Ishikawa (cell line): ENCODE data around the gene DAGLA.

Source experiments
- CEBPB ChIP-seq: IDR thresholded peaks from 2 replicates; pipeline ENCODE4 v1.6.1; 2012
- CREB1 ChIP-seq: IDR thresholded peaks from 2 replicates; pipeline ENCODE4 v1.6.1; 2012; ENCODE audit warnings: low read depth
- EGR1 ChIP-seq: IDR thresholded peaks from 2 replicates; pipeline ENCODE4 v1.6.1; 2012
- EP300 ChIP-seq: IDR thresholded peaks from 2 replicates; pipeline ENCODE4 v1.6.1; 2012; ENCODE audit warnings: borderline replicate concordance
- FOXM1 ChIP-seq: IDR thresholded peaks from 2 replicates; pipeline ENCODE4 v1.6.1; 2012; ENCODE audit warnings: low read depth, borderline replicate concordance
- MAX ChIP-seq: IDR thresholded peaks from 2 replicates; pipeline ENCODE4 v1.6.1; 2012
- NFIC ChIP-seq: IDR thresholded peaks from 2 replicates; pipeline ENCODE4 v1.6.1; 2012
- RAD21 ChIP-seq: IDR thresholded peaks from 2 replicates; pipeline ENCODE4 v1.6.1; 2012; ENCODE audit warnings: low read depth
- TAF1 ChIP-seq: IDR thresholded peaks from 2 replicates; pipeline ENCODE4 v1.6.1; 2012; ENCODE audit warnings: low read depth, mild to moderate bottlenecking
- TCF12 ChIP-seq: IDR thresholded peaks from 2 replicates; pipeline ENCODE4 v1.6.1; 2012; ENCODE audit warnings: low read depth
- TEAD4 ChIP-seq: IDR thresholded peaks from 2 replicates; pipeline ENCODE4 v1.6.1; 2012
- YY1 ChIP-seq: IDR thresholded peaks from 2 replicates; pipeline ENCODE4 v1.6.1; 2012; ENCODE audit warnings: low read depth
- ZBTB7A ChIP-seq: IDR thresholded peaks from 2 replicates; pipeline ENCODE4 v1.6.1; 2012; ENCODE audit warnings: low read depth
- TF ChIP-seq, protein P1 (sequence below): IDR thresholded peaks from 2 replicates; pipeline ENCODE4 v1.6.1; 2012; ENCODE audit warnings: low read depth, mild to moderate bottlenecking
- TF ChIP-seq, protein P2 (sequence below): IDR thresholded peaks from 2 replicates; pipeline ENCODE4 v1.6.1; 2012

Gene DAGLA

DNA sequence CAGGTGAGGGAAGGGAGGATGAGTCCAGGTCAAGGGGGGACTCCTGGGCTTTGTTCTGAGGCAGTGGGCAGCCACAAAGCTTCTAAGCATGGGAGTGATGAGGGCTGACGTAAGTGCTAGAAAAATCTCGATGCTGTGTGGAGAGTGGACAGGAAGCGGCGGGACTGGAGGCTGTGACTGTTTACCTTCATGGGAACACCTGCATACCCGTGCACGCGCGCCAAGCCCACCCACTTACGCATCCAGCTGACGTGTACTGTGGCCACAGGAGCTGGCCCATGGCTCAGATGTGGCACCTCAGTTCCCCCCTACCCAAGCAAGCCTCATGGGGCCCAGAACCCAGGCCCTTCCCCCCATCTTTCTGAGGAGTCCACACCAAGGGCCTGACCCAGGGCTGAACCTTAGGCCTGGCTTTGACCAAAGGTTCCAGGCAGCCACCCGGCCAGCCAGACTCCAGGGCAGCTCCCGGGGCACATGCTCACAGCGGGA lies 86.2 kb downstream of the DAGLA start:
- TF ChIP-seq, protein P1, sequence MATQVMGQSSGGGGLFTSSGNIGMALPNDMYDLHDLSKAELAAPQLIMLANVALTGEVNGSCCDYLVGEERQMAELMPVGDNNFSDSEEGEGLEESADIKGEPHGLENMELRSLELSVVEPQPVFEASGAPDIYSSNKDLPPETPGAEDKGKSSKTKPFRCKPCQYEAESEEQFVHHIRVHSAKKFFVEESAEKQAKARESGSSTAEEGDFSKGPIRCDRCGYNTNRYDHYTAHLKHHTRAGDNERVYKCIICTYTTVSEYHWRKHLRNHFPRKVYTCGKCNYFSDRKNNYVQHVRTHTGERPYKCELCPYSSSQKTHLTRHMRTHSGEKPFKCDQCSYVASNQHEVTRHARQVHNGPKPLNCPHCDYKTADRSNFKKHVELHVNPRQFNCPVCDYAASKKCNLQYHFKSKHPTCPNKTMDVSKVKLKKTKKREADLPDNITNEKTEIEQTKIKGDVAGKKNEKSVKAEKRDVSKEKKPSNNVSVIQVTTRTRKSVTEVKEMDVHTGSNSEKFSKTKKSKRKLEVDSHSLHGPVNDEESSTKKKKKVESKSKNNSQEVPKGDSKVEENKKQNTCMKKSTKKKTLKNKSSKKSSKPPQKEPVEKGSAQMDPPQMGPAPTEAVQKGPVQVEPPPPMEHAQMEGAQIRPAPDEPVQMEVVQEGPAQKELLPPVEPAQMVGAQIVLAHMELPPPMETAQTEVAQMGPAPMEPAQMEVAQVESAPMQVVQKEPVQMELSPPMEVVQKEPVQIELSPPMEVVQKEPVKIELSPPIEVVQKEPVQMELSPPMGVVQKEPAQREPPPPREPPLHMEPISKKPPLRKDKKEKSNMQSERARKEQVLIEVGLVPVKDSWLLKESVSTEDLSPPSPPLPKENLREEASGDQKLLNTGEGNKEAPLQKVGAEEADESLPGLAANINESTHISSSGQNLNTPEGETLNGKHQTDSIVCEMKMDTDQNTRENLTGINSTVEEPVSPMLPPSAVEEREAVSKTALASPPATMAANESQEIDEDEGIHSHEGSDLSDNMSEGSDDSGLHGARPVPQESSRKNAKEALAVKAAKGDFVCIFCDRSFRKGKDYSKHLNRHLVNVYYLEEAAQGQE = no peak
- TF ChIP-seq MAX = no peak
- no peak for TF ChIP-seq ZBTB7A
- no peak for TF ChIP-seq TAF1
- no peak for TF ChIP-seq YY1
- no peak for TF ChIP-seq FOXM1
- no peak for TF ChIP-seq NFIC
- TF ChIP-seq CREB1 = no peak

GRCh38 chr11:61768376-61769076 lies 88.3 kb downstream of the DAGLA start:
- no peak for TF ChIP-seq FOXM1
- no peak for TF ChIP-seq MAX
- TF ChIP-seq, protein P2, sequence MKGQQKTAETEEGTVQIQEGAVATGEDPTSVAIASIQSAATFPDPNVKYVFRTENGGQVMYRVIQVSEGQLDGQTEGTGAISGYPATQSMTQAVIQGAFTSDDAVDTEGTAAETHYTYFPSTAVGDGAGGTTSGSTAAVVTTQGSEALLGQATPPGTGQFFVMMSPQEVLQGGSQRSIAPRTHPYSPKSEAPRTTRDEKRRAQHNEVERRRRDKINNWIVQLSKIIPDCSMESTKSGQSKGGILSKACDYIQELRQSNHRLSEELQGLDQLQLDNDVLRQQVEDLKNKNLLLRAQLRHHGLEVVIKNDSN = no peak
- TF ChIP-seq, protein P1 = no peak
- TF ChIP-seq CEBPB = no peak
- no peak for TF ChIP-seq EP300
- TF ChIP-seq ZBTB7A = no peak
- TF ChIP-seq CREB1 = no peak
- no peak for TF ChIP-seq EGR1
- no peak for TF ChIP-seq NFIC
- no peak for TF ChIP-seq TEAD4
- TF ChIP-seq RAD21 = no peak
- TF ChIP-seq YY1 = no peak
- TF ChIP-seq TAF1 = no peak
- TF ChIP-seq TCF12 = no peak

GRCh38 chr11:61769169-61769920 lies 89.2 kb downstream of the DAGLA start:
- TF ChIP-seq NFIC = no peak
- TF ChIP-seq CEBPB = no peak
- TF ChIP-seq ZBTB7A = no peak
- no peak for TF ChIP-seq FOXM1
- TF ChIP-seq, protein P1 = no peak
- no peak for TF ChIP-seq MAX
- TF ChIP-seq RAD21 = no peak
- no peak for TF ChIP-seq YY1
- TF ChIP-seq, protein P2 = no peak
- TF ChIP-seq TCF12 = no peak
- TF ChIP-seq TEAD4 = no peak
- no peak for TF ChIP-seq TAF1
- TF ChIP-seq EP300 = no peak
- no peak for TF ChIP-seq CREB1
- TF ChIP-seq EGR1 = no peak
